ENCODE data around the gene DCAF6.

The DCAF6 gene

GRCh38 chr1:168092566-168093355 lies 156.3 kb downstream of the DCAF6 start:
- Histone ChIP-seq H3K4me3 (ENCODE audit: low read depth, low read length, poor library complexity, severe bottlenecking) (no peak overlapping the region), H3K9me2 (ENCODE audit: low read depth, low read length) (no peaks in the 10 kb centered on the region), H3K27ac (ENCODE audit: low read depth, low read length, poor library complexity, severe bottlenecking) (no peak overlapping the region), H3K9ac (ENCODE audit: low read length) (no peak overlapping the region), H3K4me1 (ENCODE audit: insufficient read depth, low read length, severe bottlenecking) (no peaks in the 10 kb centered on the region), H3K9me3 (ENCODE audit: low read length) (no peaks in the 10 kb centered on the region), H3K27me3 (ENCODE audit: insufficient read depth, low read length) (peaks cover 4% of the 10 kb centered on the region; the same call in 1 of the 2 replicates), H3K36me3 (ENCODE audit: insufficient read depth, low read length) (no peaks in the 10 kb centered on the region), H3F3A (ENCODE audit: insufficient read depth, low read length) (no peaks in the 10 kb centered on the region), H4K20me1 (ENCODE audit: insufficient read depth, low read length) (no peaks in the 10 kb centered on the region), H3K79me2 (ENCODE audit: insufficient read depth, low read length) (no peaks in the 10 kb centered on the region), H3K4me2 (ENCODE audit: low read length) (no peak overlapping the region), H2AFZ (ENCODE audit: low read length) (no peak overlapping the region)
- TF ChIP-seq CTCF (IDR thresholded peaks at IDR 0.05; ENCODE audit: low read length) (peak; percentile 21; the same call in 1 of the 2 replicates), EZH2 (IDR thresholded peaks at IDR 0.05; ENCODE audit: borderline replicate concordance, low read length) (no peak)

- Histone ChIP-seq H3K4me3 (ENCODE audit: low read depth, low read length, poor library complexity, severe bottlenecking) (no peak overlapping the region), H4K20me1 (ENCODE audit: insufficient read depth, low read length) (no peaks in the 10 kb centered on the region), H2AFZ (ENCODE audit: low read length) (no peak overlapping the region), H3K9ac (ENCODE audit: low read length) (no peak overlapping the region), H3K27me3 (ENCODE audit: insufficient read depth, low read length) (peaks cover 4% of the 10 kb centered on the region; the same call in 1 of the 2 replicates), H3K4me2 (ENCODE audit: low read length) (no peak overlapping the region), H3F3A (ENCODE audit: insufficient read depth, low read length) (no peaks in the 10 kb centered on the region), H3K27ac (ENCODE audit: low read depth, low read length, poor library complexity, severe bottlenecking) (no peak overlapping the region), H3K79me2 (ENCODE audit: insufficient read depth, low read length) (no peaks in the 10 kb centered on the region), H3K9me2 (ENCODE audit: low read depth, low read length) (no peaks in the 10 kb centered on the region), H3K4me1 (ENCODE audit: insufficient read depth, low read length, severe bottlenecking) (no peaks in the 10 kb centered on the region), H3K36me3 (ENCODE audit: insufficient read depth, low read length) (no peaks in the 10 kb centered on the region), H3K9me3 (ENCODE audit: low read length) (no peaks in the 10 kb centered on the region)
- TF ChIP-seq EZH2 (IDR thresholded peaks at IDR 0.05; ENCODE audit: borderline replicate concordance, low read length) (no peak), CTCF (IDR thresholded peaks at IDR 0.05; ENCODE audit: low read length) (no peak)
Measured at GRCh38 chr1:168093616-168094015, 157.1 kb downstream of the DCAF6 start.

GRCh38 chr1:168095476-168095875 lies 159.0 kb downstream of the DCAF6 start:
- TF ChIP-seq CTCF (IDR thresholded peaks at IDR 0.05; ENCODE audit: low read length) (no peak), EZH2 (IDR thresholded peaks at IDR 0.05; ENCODE audit: borderline replicate concordance, low read length) (no peak)

More at GRCh38 chr1:168095476-168095875, 159.0 kb downstream of the DCAF6 start:
- no peak overlapping the region for H3K4me2 ChIP-seq (ENCODE audit: low read length)
- no peaks in the 10 kb centered on the region for H3K9me3 ChIP-seq (ENCODE audit: low read length)
- H3K27ac ChIP-seq (ENCODE audit: low read depth, low read length, poor library complexity, severe bottlenecking): no peak overlapping the region
- H3K4me1 ChIP-seq (ENCODE audit: insufficient read depth, low read length, severe bottlenecking): no peaks in the 10 kb centered on the region
- no peak overlapping the region for H2AFZ ChIP-seq (ENCODE audit: low read length)
- H3K4me3 ChIP-seq (ENCODE audit: low read depth, low read length, poor library complexity, severe bottlenecking): no peak overlapping the region
- no peaks in the 10 kb centered on the region for H4K20me1 ChIP-seq (ENCODE audit: insufficient read depth, low read length)
- no peaks in the 10 kb centered on the region for H3F3A ChIP-seq (ENCODE audit: insufficient read depth, low read length)
- no peaks in the 10 kb centered on the region for H3K79me2 ChIP-seq (ENCODE audit: insufficient read depth, low read length)
- H3K27me3 ChIP-seq (ENCODE audit: insufficient read depth, low read length): no peaks in the 10 kb centered on the region; the same call in 1 of the 2 replicates
- no peaks in the 10 kb centered on the region for H3K36me3 ChIP-seq (ENCODE audit: insufficient read depth, low read length)
- H3K9ac ChIP-seq (ENCODE audit: low read length): no peak overlapping the region
- no peaks in the 10 kb centered on the region for H3K9me2 ChIP-seq (ENCODE audit: low read depth, low read length)
